Right atrium auricular region (tissue), 2 donors: Measurements from ENCODE around the gene COL23A1. TPM values are rescaled to one million over a fixed set of nuclear protein-coding genes. Genes with fewer than 3 reads are reported as not detected.

Experiments used
- DNase-seq: peaks from one replicate; pipeline ENCODE4 v3.0.0-alpha.2; 2019; ENCODE audit warnings: low spot score
- H3K27ac ChIP-seq, 2 donors: fragments of 200-600 bp; sonication (generic); 1 replicate in 1 of 2; 2 replicates in 1 of 2; pipeline ENCODE4 v1.5.1; 2016 to 2019
- H3K27me3 ChIP-seq, 2 donors: fragments of 200-600 bp; sonication (generic); one replicate each; pipeline versions ENCODE4 v1.5.1 to v1.6.0; 2017 to 2019
- H3K36me3 ChIP-seq: fragments of 200-600 bp; sonication (generic); one replicate; pipeline ENCODE4 v1.5.1; 2016
- H3K4me1 ChIP-seq, 2 donors: fragments of 200-600 bp; sonication (generic); one replicate each; pipeline versions ENCODE4 v1.5.1 to v1.6.0; 2017 to 2019
- H3K4me3 ChIP-seq, 2 donors: fragments of 200-600 bp; sonication (generic); 1 replicate in 1 of 2; 2 replicates in 1 of 2; pipeline ENCODE4 v1.5.1; 2017 to 2019; ENCODE audit warnings: mild to moderate bottlenecking in 1 of 2, moderate library complexity in 1 of 2
- H3K9me3 ChIP-seq, 2 donors: fragments of 200-600 bp; sonication (generic); one replicate each; pipeline ENCODE4 v1.5.1; 2019
- CTCF ChIP-seq, 2 donors: fragments of 200-600 bp; sonication (generic); IDR thresholded peaks; one replicate each; pipeline ENCODE4 v1.5.1; 2019; ENCODE audit warnings: antibody characterized with exemption in 2 of 2
- total RNA-seq, 2 donors: library from RNA; depleted of rRNA; stranded (reverse); fragments of >200 nt; gene quantifications; one replicate each; pipeline ENCODE4 v1.1.0, GENCODE V29; 2016

The COL23A1 gene
- total RNA-seq, 2 donors from 2014 or later, result 5.7 to 6.8 TPM

DNA sequence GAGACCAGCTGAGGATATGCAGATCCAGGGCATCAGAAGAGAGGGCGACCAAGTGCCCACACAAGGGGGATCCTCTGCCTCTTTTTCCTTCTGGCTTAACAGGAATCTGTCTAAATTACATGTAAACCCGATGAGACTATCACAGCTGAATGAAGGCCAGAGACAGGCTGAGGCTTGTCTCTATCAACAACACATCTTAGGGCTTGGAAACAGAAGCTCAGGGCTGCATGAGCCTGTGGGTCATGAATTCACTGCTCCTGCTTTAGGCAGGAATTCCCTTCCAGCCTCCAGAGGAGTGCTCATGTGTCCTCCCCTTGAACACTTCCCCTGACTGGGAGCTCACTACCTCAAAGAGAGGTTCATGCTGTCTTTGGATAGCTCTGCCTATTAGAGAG is 251.4 kb downstream of the COL23A1 start:
- DNase-seq, result no peak
- H3K4me1 ChIP-seq, result no peaks in the 10 kb centered on the region
- no peaks in the 10 kb centered on the region for H3K36me3 ChIP-seq
- H3K9me3 ChIP-seq, result no peaks in the 10 kb centered on the region
- no peak overlapping the region for H3K4me3 ChIP-seq
- no peaks in the 10 kb centered on the region for H3K27me3 ChIP-seq
- no peak overlapping the region for H3K27ac ChIP-seq
- TF ChIP-seq CTCF (IDR thresholded peaks at IDR 0.05), result no peak

DNA sequence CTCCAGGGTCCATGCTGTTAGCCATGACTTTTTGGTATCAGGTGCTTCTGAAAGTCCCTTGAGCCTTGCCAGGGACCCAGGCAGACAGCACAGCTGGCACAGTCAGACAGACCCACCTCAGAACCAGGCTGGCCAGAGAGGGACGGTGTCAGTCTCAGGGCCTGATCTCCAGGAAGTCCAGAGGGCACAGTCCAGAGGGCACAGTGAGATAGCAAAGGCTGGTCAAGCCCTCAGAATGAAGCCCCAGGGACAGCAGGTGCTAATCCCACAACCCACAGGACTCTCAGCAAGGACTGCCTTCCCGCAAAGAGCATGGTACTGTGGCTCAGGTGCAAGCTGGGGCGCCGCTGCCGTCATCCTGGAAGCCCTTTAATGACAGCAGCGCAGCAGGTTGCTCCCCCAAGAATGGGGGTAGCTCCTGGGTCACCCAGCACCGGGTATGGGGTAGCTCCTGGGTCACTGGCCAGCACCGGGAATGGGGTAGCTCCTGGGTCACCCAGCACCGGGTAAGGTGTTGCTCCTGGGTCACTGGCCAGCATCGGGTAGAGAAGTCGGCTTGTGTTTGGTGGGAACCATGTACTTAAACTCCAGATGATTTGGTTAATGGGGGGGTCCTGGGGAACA is 252.0 kb downstream of the COL23A1 start:
- no peak overlapping the region for H3K27ac ChIP-seq
- H3K4me3 ChIP-seq, result no peak overlapping the region
- DNase-seq, result no peak
- no peaks in the 10 kb centered on the region for H3K36me3 ChIP-seq
- no peaks in the 10 kb centered on the region for H3K9me3 ChIP-seq
- H3K4me1 ChIP-seq, result no peaks in the 10 kb centered on the region
- no peaks in the 10 kb centered on the region for H3K27me3 ChIP-seq
- no peak for TF ChIP-seq CTCF (IDR thresholded peaks at IDR 0.05)

DNA sequence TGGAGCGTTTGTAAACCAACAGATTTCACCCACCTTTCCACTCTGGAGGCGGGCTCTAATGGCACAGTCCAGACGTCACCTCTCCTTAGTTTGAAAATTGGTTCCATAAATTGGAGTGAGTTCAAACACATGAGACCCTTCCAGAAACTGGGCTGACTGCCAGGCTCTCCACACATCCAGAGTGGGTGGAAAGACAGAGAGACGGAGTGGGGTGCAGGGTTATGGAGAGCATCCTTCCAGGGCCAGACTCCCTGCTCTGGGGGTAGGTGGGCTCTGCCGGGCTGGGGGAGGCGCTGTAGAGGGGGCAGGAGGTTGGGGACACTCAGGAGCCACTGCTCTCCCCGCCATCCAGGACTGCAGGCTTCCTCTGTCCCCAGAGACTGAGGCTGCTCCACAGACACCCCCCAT is 252.9 kb downstream of the COL23A1 start:
- H3K36me3 ChIP-seq, result no peaks in the 10 kb centered on the region
- no peaks in the 10 kb centered on the region for H3K9me3 ChIP-seq
- H3K4me1 ChIP-seq, result peaks cover 0 to 3% of the 10 kb centered on the region in 2 donors
- no peak overlapping the region for H3K4me3 ChIP-seq
- TF ChIP-seq CTCF (IDR thresholded peaks at IDR 0.05), result no peak
- DNase-seq, result no peak
- H3K27me3 ChIP-seq, result no peaks in the 10 kb centered on the region
- H3K27ac ChIP-seq, result no peak overlapping the region

DNA sequence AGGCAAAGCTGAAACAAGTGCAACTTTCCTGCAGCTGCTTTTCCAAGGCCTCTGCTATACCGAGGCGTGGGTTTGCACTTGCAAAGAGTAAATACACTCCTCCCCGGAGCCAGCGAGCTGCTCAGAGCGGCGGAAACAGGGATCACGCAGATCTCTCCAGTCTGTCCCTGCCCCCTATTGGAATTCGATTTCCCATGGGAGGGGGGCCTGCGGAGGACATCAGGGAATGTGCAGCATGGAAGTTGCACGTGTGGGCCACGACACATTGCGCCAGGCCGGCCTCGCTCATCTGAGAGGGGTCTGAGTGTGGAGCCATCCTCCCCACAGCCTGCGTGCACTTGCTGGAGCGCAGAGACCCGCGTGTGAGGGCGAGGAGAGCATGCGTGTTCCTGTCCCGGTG is 253.3 kb downstream of the COL23A1 start:
- no peak overlapping the region for H3K4me3 ChIP-seq
- no peaks in the 10 kb centered on the region for H3K27me3 ChIP-seq
- H3K36me3 ChIP-seq, result no peaks in the 10 kb centered on the region
- no peak overlapping the region for H3K27ac ChIP-seq
- DNase-seq, result no peak
- no peaks in the 10 kb centered on the region for H3K9me3 ChIP-seq
- H3K4me1 ChIP-seq, result peaks cover 0 to 8% of the 10 kb centered on the region in 2 donors
- no peak for TF ChIP-seq CTCF (IDR thresholded peaks at IDR 0.05)

DNA sequence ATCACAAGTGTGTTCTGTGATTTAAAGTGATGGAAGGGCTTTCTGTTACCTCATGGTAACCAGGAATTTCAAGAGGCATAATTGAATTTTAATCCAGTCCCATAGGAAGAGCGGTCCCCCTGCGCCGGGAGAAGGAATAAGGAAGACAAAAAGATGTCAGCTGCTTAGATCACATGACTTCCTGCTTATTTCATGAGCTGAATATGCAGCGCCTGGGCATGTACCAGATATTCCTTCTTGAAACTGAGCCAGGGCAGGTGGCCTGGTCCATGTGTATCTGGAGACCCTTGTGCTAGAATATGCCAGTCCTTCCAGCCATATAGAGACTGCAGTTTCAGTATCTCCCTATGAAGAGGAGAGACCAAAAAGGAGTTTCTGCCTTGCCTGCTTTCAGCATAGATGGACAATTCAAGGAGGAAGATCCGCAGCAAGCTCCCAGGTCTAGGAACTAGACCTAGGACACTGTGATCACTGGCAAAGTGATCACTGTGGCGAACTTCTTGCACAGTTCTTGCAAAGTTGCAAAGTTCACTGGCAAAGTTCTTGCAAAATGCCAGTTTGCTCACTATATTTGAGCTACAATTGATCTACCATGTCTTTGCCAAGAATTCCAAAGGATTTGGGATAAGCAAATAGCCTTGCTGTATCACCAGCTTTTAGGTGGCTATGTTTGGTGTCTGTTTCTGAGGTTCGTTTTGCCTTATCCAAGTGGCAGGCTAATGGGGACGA is 254.7 kb downstream of the COL23A1 start:
- Histone ChIP-seq H3K9me3 (no peaks in the 10 kb centered on the region), H3K4me3 (no peak overlapping the region), H3K36me3 (no peaks in the 10 kb centered on the region), H3K4me1 (peaks cover 0 to 22% of the 10 kb centered on the region in 2 donors), H3K27me3 (no peaks in the 10 kb centered on the region), H3K27ac (no peak overlapping the region)
- no peak for DNase-seq
- TF ChIP-seq CTCF (IDR thresholded peaks at IDR 0.05), result no peak
